Measurements from ENCODE around the gene PLEKHA6.

PLEKHA6 gene

GRCh38 chr1:204377800-204378668, 18.3 kb upstream of the PLEKHA6 start:
- DNase-seq, result peak; percentile 35

GRCh38 chr1:204376919-204377799, 17.4 kb upstream of the PLEKHA6 start:
- DNase-seq, result no peak

GRCh38 chr1:204376465-204376864, 16.7 kb upstream of the PLEKHA6 start:
- no peak for DNase-seq

- no peak for DNase-seq
These were observed 14.2 kb upstream of the PLEKHA6 start for GRCh38 chr1:204373911-204374310.

- no peak for DNase-seq
These were observed 10.4 kb upstream of the PLEKHA6 start for GRCh38 chr1:204370176-204370575.

- DNase-seq, result no peak
These were observed 9.4 kb upstream of the PLEKHA6 start for GRCh38 chr1:204368996-204369726.

- DNase-seq, result no peak
These were observed 8.2 kb upstream of the PLEKHA6 start for GRCh38 chr1:204367956-204368355.

- no peak for DNase-seq
These were observed 7.6 kb upstream of the PLEKHA6 start for GRCh38 chr1:204367193-204367858.

- DNase-seq, result no peak
These were observed 7.0 kb upstream of the PLEKHA6 start for GRCh38 chr1:204366759-204367158.

GRCh38 chr1:204363335-204364114, 3.8 kb upstream of the PLEKHA6 start:
- DNase-seq, result peak; percentile 39

GRCh38 chr1:204362984-204363334, 3.2 kb upstream of the PLEKHA6 start:
- DNase-seq, result no peak

GRCh38 chr1:204361781-204362180, 2.1 kb upstream of the PLEKHA6 start:
- DNase-seq, result no peak

GRCh38 chr1:204361341-204361771, 1.6 kb upstream of the PLEKHA6 start:
- DNase-seq, result no peak

- no peak for DNase-seq
These were observed 585 bp upstream of the PLEKHA6 start for GRCh38 chr1:204360314-204360713.

GRCh38 chr1:204359131-204359473, 627 bp downstream of the PLEKHA6 start:
- DNase-seq, result no peak

- DNase-seq, result no peak
These were observed 1.1 kb downstream of the PLEKHA6 start for GRCh38 chr1:204358605-204359004.

- DNase-seq, result no peak
These were observed 1.9 kb downstream of the PLEKHA6 start for GRCh38 chr1:204357551-204358490.

GRCh38 chr1:204356997-204357396, 2.7 kb downstream of the PLEKHA6 start:
- DNase-seq, result no peak

- no peak for DNase-seq
These were observed 3.8 kb downstream of the PLEKHA6 start for GRCh38 chr1:204355913-204356312.

GRCh38 chr1:204354579-204354978, 5.2 kb downstream of the PLEKHA6 start:
- no peak for DNase-seq

All from NCI-H1417 treated with DMSO at 0.1 percent for 48 hours (cell line).